ENCODE results near the gene TMEM87B.
A peak's percentile ranks its signal among the peaks of the same experiment; 100 is the strongest.

Gene TMEM87B

GRCh38 chr2:112143150-112143549 lies 88.1 kb downstream of the TMEM87B start:
- no peak overlapping the region for H3K4me3 ChIP-seq (ENCODE audit: low read depth, low read length)
- DNase-seq (ENCODE audit: low read depth): no peak

GRCh38 chr2:112144966-112145365 lies 89.9 kb downstream of the TMEM87B start:
- no peak overlapping the region for H3K4me3 ChIP-seq (ENCODE audit: low read depth, low read length)
- no peak for DNase-seq (ENCODE audit: low read depth)

- H3K4me3 ChIP-seq (ENCODE audit: low read depth, low read length): no peak overlapping the region
- DNase-seq (ENCODE audit: low read depth): no peak
Measured at GRCh38 chr2:112147382-112148168, 92.5 kb downstream of the TMEM87B start.

GRCh38 chr2:112148477-112148876 lies 93.4 kb downstream of the TMEM87B start:
- no peak overlapping the region for H3K4me3 ChIP-seq (ENCODE audit: low read depth, low read length)
- DNase-seq (ENCODE audit: low read depth): no peak

GRCh38 chr2:112149194-112149593 lies 94.1 kb downstream of the TMEM87B start:
- DNase-seq (ENCODE audit: low read depth): no peak
- no peak overlapping the region for H3K4me3 ChIP-seq (ENCODE audit: low read depth, low read length)

GRCh38 chr2:112149866-112150435 lies 94.9 kb downstream of the TMEM87B start:
- no peak overlapping the region for H3K4me3 ChIP-seq (ENCODE audit: low read depth, low read length)
- no peak for DNase-seq (ENCODE audit: low read depth)

GRCh38 chr2:112150447-112150846 lies 95.4 kb downstream of the TMEM87B start:
- H3K4me3 ChIP-seq (ENCODE audit: low read depth, low read length): no peak overlapping the region
- peak; percentile 79 for DNase-seq (ENCODE audit: low read depth)

- DNase-seq (ENCODE audit: low read depth): no peak
- no peak overlapping the region for H3K4me3 ChIP-seq (ENCODE audit: low read depth, low read length)
Measured at GRCh38 chr2:112150851-112151250, 95.8 kb downstream of the TMEM87B start.

GRCh38 chr2:112151271-112151670 lies 96.2 kb downstream of the TMEM87B start:
- H3K4me3 ChIP-seq (ENCODE audit: low read depth, low read length): no peak overlapping the region

GRCh38 chr2:112151701-112152440 lies 96.8 kb downstream of the TMEM87B start:
- DNase-seq (ENCODE audit: low read depth): no peak
- H3K4me3 ChIP-seq (ENCODE audit: low read depth, low read length): no peak overlapping the region

More at GRCh38 chr2:112151271-112151670, 96.2 kb downstream of the TMEM87B start:
- no peak for DNase-seq (ENCODE audit: low read depth)

GRCh38 chr2:112152476-112153178 lies 97.6 kb downstream of the TMEM87B start:
- no peak overlapping the region for H3K4me3 ChIP-seq (ENCODE audit: low read depth, low read length)
- DNase-seq (ENCODE audit: low read depth): no peak

GRCh38 chr2:112153179-112153490 lies 98.1 kb downstream of the TMEM87B start:
- no peak overlapping the region for H3K4me3 ChIP-seq (ENCODE audit: low read depth, low read length)
- DNase-seq (ENCODE audit: low read depth): no peak

- no peak overlapping the region for H3K4me3 ChIP-seq (ENCODE audit: low read depth, low read length)
- no peak for DNase-seq (ENCODE audit: low read depth)
Measured at GRCh38 chr2:112153501-112153900, 98.4 kb downstream of the TMEM87B start.

- DNase-seq (ENCODE audit: low read depth): no peak
- no peak overlapping the region for H3K4me3 ChIP-seq (ENCODE audit: low read depth, low read length)
Measured at GRCh38 chr2:112154246-112155117, 99.4 kb downstream of the TMEM87B start.

- no peak for DNase-seq (ENCODE audit: low read depth)
- no peak overlapping the region for H3K4me3 ChIP-seq (ENCODE audit: low read depth, low read length)
Measured at GRCh38 chr2:112155331-112156151, 100.5 kb downstream of the TMEM87B start.

- H3K4me3 ChIP-seq (ENCODE audit: low read depth, low read length): no peak overlapping the region
- DNase-seq (ENCODE audit: low read depth): no peak
Measured at GRCh38 chr2:112156152-112156986, 101.3 kb downstream of the TMEM87B start.

GRCh38 chr2:112157472-112157871 lies 102.4 kb downstream of the TMEM87B start:
- H3K4me3 ChIP-seq (ENCODE audit: low read depth, low read length): no peak overlapping the region
- DNase-seq (ENCODE audit: low read depth): no peak
